DOHH2 (cell line): ENCODE measurements around the gene CORO2B.

ENCODE experiments used
- H3F3A ChIP-seq: fragments of 200-600 bp; sonication (generic), shearing (Covaris generic); 2 replicates; pipeline ENCODE4 v1.6.0; 2016; ENCODE audit warnings: antibody characterized with exemption, mild to moderate bottlenecking; ENCODE audit not compliant: control insufficient read depth, insufficient read depth
- H3K27ac ChIP-seq: fragments of 200-600 bp; sonication (generic); 2 replicates; pipeline ENCODE4 v1.5.1; 2014; ENCODE audit warnings: low read depth, mild to moderate bottlenecking, low read length, moderate library complexity
- H3K27me3 ChIP-seq: fragments of 200-600 bp; sonication (generic); 2 replicates; pipeline ENCODE4 v1.6.1; 2014; ENCODE audit warnings: mild to moderate bottlenecking, low read length, mixed read lengths; ENCODE audit not compliant: control insufficient read depth
- H3K36me3 ChIP-seq: fragments of 200-600 bp; sonication (generic); 2 replicates; pipeline ENCODE4 v1.6.1; 2014; ENCODE audit warnings: mild to moderate bottlenecking, low read length, moderate library complexity, mixed read lengths; ENCODE audit not compliant: control insufficient read depth
- H3K4me1 ChIP-seq: fragments of 200-600 bp; sonication (generic); 2 replicates; pipeline ENCODE4 v1.6.1; 2014; ENCODE audit warnings: mild to moderate bottlenecking, low read length, mixed read lengths; ENCODE audit not compliant: control insufficient read depth
- H3K4me2 ChIP-seq: fragments of 200-600 bp; sonication (generic); 2 replicates; pipeline ENCODE4 v1.6.0; 2014; ENCODE audit warnings: mild to moderate bottlenecking, low read length, moderate library complexity
- H3K4me3 ChIP-seq: fragments of 200-600 bp; sonication (generic); 2 replicates; pipeline ENCODE4 v1.5.1; 2014; ENCODE audit warnings: mild to moderate bottlenecking, low read length, mixed read lengths
- H3K79me2 ChIP-seq: fragments of 200-600 bp; sonication (generic); 2 replicates; pipeline ENCODE4 v1.6.1; 2014; ENCODE audit warnings: mild to moderate bottlenecking, low read length, mixed read lengths; ENCODE audit not compliant: control insufficient read depth
- H3K9me2 ChIP-seq: fragments of 200-600 bp; sonication (generic); replicated peaks from 2 replicates; pipeline ENCODE4 v1.6.1; 2014; ENCODE audit warnings: mild to moderate bottlenecking, low read length, mixed read lengths; ENCODE audit not compliant: control insufficient read depth
- H3K9me3 ChIP-seq: fragments of 200-600 bp; sonication (generic); 2 replicates; pipeline ENCODE4 v1.6.1; 2014; ENCODE audit warnings: antibody characterized with exemption, low read length, mixed read lengths; ENCODE audit not compliant: control insufficient read depth, insufficient read depth
- H4K20me1 ChIP-seq: fragments of 200-600 bp; sonication (generic); 2 replicates; pipeline ENCODE4 v1.6.0; 2014; ENCODE audit warnings: low read depth, mild to moderate bottlenecking, antibody characterized with exemption, low read length, moderate library complexity; ENCODE audit not compliant: control insufficient read depth, insufficient read depth
- CTCF ChIP-seq: fragments of 200-600 bp; sonication (generic); IDR thresholded peaks from one replicate; pipeline ENCODE4 v1.5.1; 2014; ENCODE audit warnings: antibody characterized with exemption, mild to moderate bottlenecking, low read depth, low read length; ENCODE audit not compliant: poor library complexity, severe bottlenecking
- EZH2phosphoT487 ChIP-seq: fragments of 200-600 bp; sonication (generic); IDR thresholded peaks from 2 replicates; pipeline ENCODE4 v1.6.1; 2017; ENCODE audit warnings: borderline replicate concordance, mild to moderate bottlenecking, antibody characterized with exemption, low read length, moderate library complexity, mixed read lengths

The CORO2B gene

GRCh38 chr15:68775671-68776476 is 197.1 kb downstream of the CORO2B start:
- no peak overlapping the region for H3K4me2 ChIP-seq

GRCh38 chr15:68776477-68777270 is 197.9 kb downstream of the CORO2B start:
- no peaks in the 10 kb centered on the region for H3K4me1 ChIP-seq
- no peaks in the 10 kb centered on the region for H3K79me2 ChIP-seq
- H3K36me3 ChIP-seq: peaks cover 35% of the 10 kb centered on the region
- no peaks in the 10 kb centered on the region for H3K9me3 ChIP-seq
- H4K20me1 ChIP-seq: no peaks in the 10 kb centered on the region
- no peaks in the 10 kb centered on the region for H3K9me2 ChIP-seq
- no peak overlapping the region for H3K4me2 ChIP-seq
- no peak overlapping the region for H3K27ac ChIP-seq
- TF ChIP-seq EZH2phosphoT487: no peak
- no peaks in the 10 kb centered on the region; the same call in 1 of the 2 replicates for H3K27me3 ChIP-seq
- peaks cover 15% of the 10 kb centered on the region for H3F3A ChIP-seq
- no peak overlapping the region for H3K4me3 ChIP-seq

More at GRCh38 chr15:68775671-68776476, 197.1 kb downstream of the CORO2B start:
- no peak for TF ChIP-seq CTCF
- TF ChIP-seq EZH2phosphoT487: no peak
- Histone ChIP-seq H3K9me2 (no peaks in the 10 kb centered on the region), H3K9me3 (no peaks in the 10 kb centered on the region), H3K4me3 (no peak overlapping the region), H3K27me3 (no peaks in the 10 kb centered on the region; the same call in 1 of the 2 replicates), H3K79me2 (no peaks in the 10 kb centered on the region), H3K36me3 (peaks cover 29% of the 10 kb centered on the region), H3F3A (peaks cover 12% of the 10 kb centered on the region), H3K4me1 (no peaks in the 10 kb centered on the region), H3K27ac (no peak overlapping the region), H4K20me1 (no peaks in the 10 kb centered on the region)
